GM18907 (cell line): ENCODE data around the gene DUOX2.
"Not testable (repeated sequence)": the region's sequence is repeated elsewhere in the genome, so short reads cannot be mapped to it uniquely, and the experiment has no call there.

Experiments used
- ATAC-seq: cut with Tn5 transposase; IDR thresholded peaks from one replicate; pipeline ENCODE4 v1.9.1; 2021; ENCODE audit warnings: mild to moderate bottlenecking, moderate library complexity; ENCODE audit not compliant: unreplicated experiment

The DUOX2 gene

DNA sequence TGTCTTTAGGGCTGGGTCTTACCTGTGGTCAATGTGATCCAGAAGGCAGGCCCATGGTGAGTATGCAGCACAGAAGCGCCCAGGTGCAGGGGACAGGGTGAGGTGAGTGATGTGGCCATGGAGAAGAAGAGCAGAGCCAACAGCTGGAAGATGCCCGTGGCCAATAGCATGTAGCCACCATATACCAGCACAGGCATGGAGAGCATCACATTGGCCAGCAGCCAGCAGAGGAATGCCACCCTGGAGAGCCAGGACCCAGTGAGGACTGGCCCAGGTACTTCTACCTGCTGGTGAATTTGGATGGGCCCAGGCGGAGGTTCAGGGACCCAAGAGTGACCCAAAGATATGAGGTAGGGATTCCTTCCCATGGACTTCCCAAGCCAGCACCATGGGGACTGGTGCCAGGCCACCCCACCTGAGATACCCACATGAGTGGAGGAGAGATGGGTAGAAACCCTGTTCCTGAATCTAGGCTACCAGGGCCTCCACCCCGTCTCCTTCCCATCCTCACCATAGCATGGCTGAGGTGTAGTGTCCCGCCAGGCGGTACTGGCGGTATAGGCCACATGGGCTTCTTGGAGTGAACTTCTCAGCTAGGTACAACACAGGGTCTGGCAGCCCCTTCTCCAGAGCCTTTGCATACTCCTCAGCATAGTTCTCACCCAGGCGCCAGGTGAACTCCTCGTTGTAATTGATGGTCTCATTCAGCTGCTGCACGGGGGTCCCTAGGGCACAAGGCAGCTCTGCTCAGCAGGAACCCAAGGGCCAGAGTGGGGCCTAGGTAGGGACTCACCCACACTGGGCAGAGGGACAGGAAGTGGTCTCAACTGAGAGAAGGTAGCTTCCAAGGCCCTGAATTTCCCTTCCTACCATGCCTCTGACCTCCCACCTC is 6.4 kb upstream of the DUOX2 start:
- no peak for ATAC-seq

DNA sequence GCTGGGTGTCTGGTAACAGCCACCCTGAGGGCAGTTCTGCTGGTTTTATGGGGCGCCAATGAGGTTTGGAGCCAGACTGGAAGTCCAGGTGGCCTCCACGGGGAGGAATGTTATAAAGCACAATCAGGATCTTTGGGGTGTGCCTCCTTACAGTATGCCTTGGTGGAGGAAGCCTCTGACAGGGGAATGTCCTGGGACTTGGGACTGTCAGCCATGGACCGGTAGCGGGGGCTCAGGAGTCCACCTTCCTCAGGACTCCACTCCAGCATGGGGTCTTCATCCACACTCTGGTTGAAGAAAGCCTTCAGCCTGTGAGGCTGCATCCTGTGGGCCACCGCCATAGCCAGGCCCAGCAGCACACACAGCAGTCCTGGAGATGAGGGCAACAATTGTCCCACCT is 5.0 kb upstream of the DUOX2 start:
- ATAC-seq = no peak

DNA sequence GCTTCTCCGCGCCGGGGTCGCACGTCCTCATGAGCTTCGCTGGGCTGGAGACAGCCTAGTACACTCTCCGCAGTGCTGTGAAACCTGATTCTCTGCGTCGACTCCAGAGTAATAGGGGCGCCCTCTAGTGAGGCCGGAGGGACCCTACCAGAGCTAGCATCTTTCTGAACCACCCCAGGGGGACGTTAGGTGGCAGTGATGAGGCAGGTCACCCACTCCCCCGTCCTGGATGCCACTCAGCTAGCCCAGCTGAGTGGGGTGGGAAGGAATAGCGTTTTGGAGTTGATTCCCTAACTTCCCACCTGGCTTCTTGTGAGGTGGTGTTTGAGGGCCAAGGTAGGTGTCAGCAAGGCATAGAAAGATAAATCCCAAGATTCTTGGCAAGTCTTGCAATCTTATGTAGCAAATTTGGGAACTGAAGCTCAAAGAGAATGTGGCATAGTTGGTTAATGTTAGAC is 4.2 kb upstream of the DUOX2 start:
- ATAC-seq = peak; percentile 93

DNA sequence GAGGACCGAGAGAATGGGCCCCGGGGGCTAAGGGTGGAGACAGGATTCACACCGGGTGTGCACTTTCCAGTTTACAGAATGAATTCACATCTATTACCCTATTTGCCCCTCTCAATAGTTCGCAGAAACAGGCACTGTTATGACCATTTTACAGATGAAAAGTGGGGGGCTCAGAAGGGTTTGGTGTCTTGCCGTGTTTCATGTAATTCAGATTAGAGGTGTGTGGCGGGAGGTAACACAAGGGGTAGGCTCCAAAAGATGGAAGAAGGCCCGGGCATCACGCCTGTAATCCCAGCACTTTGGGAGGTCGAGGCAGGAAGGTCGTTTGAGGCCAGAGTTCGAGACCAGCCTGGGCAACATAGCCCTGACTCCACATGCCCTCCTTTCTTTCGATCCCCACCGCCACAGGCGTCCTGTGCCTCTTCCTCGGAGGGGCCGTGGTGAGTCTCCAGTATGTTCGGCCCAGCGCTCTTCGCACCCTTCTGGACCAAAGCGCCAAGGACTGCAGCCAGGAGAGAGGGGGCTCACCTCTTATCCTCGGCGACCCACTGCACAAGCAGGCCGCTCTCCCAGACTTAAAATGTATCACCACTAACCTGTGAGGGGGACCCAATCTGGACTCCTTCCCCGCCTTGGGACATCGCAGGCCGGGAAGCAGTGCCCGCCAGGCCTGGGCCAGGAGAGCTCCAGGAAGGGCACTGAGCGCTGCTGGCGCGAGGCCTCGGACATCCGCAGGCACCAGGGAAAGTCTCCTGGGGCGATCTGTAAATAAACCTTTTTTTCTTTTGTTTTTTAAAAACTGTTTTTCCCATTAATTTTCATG is 3.5 kb upstream of the DUOX2 start:
- ATAC-seq = peak; percentile 4

DNA sequence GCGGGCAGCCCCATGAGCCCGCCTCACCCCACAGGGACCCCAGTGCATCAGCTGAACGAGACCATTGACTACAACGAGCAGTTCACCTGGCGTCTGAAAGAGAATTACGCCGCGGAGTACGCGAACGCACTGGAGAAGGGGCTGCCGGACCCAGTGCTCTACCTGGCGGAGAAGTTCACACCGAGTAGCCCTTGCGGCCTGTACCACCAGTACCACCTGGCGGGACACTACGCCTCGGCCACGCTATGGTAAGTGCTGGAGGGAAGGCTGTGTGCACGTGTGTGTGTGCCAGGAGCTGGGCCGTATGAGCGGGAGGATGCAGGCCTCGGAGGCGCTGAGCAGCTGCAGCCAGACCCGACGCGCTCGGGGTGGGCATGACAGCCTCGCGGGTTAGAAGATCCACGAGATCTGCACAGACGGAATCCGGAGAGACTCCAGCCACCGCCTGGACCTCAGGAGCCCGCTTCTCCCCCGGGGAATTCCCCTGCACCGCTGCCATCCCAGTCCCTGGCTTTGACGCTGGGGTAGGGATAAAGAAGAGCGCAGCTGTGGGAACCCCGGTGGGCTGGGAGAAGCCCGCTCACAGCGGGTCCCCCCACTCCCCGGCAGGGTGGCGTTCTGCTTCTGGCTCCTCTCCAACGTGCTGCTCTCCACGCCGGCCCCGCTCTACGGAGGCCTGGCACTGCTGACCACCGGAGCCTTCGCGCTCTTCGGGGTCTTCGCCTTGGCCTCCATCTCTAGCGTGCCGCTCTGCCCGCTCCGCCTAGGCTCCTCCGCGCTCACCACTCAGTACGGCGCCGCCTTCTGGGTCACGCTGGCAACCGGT is 2.7 kb upstream of the DUOX2 start:
- no peak for ATAC-seq

DNA sequence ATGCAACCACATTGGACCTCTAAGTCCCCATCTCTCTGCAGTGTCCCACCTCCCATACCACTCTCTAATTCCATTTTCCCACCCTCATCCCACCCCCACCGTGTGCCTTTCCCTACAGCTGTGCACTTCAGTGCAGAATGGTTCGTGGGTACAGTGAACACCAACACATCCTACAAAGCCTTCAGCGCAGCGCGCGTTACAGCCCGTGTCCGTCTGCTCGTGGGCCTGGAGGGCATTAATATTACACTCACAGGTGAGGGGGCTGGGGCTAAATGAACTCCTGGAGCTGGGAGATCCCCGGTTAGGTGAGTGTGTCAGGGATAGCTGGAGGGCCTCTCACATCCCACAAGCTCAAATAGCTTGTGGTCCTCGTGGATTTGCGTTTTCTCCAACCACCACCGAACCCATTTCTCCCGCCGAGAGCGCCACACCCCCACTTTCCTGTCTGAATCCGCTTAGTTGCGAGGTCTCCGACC is 2.1 kb upstream of the DUOX2 start:
- no peak for ATAC-seq

DNA sequence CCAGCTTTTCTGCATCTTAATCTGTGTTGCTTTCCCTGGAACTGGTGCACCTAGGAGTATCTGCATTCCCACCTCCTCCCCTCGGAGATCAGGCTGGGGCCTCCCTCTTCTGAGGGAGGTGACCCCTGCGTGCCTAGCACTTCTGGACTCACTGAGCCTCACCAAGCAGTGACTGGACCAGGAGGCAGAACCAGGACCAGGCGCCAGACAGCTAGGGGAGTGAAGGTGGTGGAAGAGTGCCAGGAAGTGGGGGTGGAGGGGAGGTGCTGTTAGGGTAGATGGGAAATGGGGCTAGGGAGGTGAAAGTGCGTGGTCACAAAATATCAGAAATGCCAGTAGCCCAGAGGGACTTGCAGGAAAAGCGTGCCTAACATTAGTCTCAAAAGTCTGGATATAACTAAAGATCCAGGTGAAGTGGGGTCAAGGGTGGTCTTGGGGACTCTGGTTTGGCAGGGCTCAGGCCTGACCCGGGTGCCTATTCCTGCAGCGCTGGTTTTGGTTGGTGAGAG is 1.4 kb upstream of the DUOX2 start:
- ATAC-seq = no peak

DNA sequence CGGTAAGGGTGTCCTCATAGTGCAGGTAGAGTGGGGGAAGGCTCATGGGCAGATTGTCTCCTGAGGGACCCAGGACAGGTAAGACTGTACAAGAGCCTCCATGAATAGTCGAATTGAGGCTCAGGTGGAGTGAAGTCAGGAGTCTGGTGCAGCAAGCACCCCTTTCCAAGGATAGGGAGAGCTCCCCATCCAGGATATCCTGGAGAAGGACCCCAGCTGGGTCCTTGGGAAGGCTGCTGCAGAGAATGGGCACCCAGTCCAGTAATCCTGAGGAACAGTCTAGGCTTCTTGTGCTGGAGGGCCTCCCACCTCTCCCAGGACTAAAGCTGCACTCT is 746 bp upstream of the DUOX2 start:
- no peak for ATAC-seq

DNA sequence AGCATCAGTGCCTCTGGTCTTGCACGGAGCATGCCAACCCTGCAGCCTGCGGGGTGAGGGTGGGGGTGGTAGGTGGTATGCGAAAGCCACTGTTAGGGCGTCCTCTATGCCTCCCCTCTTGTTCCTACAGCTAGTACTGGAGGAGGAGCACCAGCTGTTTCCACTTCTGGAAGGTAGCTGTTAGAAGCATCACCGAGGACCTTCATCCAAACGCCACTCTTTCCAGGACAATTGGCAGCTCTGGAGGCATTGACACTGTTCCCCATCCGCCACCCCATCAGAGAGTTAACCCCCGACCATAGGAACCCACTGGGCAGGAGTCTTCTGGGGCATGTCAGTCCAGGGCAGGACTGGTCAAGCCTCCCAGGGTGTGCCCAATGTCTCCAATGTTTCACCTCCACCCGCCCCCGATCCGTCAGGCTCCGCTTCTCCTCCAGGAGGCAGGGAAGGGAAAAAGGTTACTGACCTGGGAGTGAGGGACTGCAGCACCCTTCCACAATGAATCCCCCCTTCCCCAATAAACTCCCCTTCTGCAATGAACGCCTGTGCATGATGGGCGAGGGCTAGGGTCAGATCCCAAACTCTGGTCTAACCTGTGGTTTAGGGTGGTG is 487 bp downstream of the DUOX2 start:
- ATAC-seq = no peak

DNA sequence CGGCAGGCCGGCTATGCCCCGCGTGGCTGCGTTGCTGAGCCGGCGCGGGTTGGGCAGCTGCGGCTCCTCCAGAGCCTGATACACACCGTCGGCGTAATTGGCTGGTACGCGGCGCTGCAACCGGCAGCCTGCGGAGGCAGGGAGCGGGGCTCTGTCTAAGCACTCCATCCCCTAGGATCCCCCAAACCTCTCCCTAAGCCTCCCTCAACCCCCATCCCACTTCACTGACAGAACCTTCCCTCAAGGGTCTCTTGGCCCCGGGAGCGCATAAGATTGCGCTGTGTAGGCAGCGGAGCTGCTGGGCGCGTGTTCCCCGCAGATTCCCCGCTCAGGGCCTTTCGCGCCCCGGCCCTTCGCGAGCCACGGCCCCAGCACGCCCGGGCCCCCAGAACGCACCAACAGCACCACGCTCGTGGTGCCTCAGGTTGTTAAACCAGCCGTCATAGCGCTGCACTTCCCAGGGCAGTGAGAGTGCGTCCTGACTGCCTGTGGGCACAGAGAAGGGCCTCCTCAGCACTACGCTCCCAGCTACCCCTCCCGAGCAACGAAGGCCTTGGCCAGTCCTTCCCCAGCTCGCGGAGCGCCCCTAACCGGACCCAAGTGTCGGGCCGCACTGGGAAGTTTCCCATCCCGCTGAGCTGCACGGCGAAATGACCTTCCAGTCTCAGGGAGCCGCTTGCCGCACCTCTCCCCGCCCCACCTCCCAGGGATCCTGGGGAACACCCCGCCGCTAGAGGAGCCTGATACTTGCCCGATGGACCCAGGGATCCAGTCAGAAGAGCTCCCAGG is 1.2 kb downstream of the DUOX2 start:
- no peak for ATAC-seq

DNA sequence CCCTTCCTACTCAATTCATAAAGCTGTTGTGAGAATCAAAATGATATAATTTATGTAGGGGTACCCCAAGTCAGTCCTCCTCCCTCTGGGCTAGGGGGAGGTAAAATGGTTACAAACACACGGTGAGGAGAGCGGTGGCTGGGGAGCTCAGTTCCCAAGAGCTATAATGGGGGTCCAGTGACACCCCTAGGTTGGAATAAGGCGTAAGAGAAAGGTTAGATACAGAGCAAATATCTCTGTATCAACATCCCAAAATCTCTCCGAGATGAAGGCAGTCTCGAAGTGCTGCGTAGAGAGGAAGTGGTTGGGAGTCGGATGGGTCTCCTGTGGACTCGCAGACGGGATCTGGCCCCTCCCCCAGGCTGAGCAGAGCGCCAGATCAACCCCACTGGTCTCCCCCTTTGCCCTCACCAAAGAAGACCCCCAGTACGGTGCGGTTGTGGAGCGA is 1.8 kb downstream of the DUOX2 start:
- ATAC-seq = no peak

DNA sequence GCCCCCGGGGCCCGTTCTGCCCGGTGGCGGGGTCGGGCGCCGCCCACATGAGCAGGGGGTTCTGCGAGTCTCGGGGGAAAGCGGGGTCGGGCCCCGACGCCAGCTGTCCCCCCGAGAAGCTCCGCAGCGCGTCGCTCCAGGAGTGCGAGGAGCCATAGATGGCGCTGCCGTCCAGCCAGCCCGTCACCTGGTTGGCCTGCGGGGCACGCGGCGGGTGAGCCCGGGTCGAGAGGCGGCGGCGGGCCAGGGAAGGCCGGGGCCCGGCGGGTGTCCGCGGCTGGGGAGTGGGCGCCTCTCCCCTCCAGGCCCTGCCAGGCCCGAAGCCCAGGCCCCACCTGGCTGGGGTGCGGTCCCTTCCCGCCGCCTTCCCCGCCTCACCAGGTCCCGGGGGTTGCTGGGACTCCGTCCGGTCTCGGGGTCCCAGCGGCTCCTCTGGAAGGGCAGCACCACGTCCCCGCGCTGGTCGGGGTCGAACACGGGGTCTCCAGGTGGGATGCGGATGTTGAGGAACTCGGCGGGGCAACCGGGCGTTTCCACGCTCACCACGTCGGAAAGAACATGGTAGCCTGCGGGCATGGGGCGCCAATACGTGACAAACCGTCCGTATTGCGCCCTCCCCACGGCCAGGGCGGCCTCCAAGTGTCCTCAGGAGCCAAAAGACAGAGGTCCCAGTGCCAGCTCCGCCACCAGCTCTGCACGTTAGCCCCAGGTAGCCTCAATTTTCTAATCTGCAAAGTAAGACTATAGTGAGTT is 2.4 kb downstream of the DUOX2 start:
- ATAC-seq = no peak

DNA sequence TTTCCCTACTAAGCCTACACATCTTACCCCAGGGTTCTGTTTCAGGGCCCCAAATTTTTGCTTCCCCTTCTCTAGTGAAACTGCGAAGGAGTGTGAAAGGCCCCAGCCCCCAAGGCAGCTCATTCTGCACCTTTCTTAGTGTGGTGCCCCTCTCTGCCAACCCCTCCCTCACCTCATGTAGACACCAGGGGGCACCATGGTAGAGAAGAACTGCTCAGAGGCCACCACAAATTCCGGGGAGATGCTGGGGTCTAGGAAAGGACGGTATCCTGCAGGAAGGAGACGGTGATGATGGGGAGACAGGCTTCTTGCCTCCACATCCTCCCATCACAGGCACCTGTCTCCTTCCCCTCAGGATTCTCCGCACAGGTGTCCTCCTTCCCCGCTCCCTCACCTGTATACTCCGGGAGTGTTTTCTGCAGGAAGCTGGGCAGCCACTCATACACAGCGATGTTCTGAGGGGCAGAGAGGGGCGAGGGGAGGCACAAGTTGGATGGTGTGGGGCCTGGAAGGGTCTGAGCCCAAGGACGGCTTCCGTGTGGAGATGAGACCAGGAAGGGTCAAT is 3.6 kb downstream of the DUOX2 start:
- ATAC-seq = no peak

DNA sequence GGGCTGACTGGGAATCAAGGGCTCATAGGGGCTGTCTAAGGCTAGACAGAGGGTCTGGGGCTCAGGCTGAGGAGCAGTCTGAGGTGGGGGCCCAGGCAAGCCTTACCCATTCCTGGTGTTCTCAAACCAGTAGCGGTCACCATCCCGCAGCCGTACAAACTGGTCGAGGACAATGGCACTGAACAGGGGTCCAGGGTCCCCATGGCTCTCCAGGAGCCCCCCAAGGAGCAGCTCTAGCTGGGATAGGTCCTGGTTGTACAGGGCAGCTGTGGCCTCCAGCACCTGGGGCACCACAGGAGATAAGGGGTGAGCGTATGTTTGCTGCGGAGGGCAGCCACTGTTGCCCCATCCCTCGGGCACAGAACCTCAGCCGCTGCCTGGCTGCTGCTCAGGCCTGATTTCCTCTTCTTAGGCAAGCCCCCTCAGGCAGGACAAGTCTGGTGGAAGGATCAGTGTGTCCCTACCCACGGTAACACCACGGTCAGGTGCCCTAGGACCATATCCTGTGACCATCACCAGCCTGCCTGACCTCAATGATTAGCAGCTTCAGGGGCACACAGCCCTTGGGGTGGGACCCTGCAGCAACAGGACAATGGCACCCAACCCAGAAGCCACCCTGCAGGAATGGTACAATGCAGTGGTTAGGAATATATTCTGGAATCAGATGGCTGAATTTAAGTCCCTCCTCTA is 5.9 kb downstream of the DUOX2 start:
- ATAC-seq = no peak

DNA sequence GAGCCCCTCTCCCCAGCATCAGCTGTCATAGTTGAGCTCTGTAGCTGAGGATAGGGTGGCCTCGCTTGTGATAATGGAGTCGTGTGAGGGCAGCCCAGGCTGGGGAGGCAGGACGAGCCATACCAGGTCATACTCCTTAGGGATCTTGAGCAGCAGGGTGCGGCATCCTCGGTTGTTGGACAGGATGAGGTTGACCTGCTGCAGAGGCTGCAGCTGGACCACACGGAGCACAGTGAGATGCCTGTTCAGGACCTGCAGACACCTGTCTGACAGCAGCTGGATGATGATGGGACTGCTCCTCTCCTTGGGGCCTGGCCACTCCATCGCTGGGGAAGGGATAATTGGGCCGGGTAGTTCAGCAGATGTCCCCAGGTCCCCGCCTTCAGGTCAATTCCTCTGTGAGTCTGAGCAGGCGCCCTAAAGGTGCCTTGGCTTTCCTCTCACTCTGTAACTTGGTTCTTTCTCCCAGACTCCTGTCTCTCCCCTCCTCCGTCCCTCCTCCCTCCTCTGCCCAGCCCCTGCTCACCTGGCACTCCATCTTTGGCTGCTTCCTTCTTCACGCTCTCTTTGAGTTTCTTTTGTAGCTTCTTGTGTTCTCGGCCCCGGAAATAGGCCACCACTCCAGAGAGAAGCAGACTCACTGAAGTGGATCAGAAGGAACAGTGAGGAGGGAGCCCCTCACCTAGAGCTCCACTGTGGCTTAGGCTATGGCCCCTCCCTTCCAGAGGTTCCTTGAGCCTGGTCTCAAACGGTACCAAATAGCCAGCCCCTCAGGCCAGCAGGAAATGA is 7.8 kb downstream of the DUOX2 start:
- no peak for ATAC-seq

DNA sequence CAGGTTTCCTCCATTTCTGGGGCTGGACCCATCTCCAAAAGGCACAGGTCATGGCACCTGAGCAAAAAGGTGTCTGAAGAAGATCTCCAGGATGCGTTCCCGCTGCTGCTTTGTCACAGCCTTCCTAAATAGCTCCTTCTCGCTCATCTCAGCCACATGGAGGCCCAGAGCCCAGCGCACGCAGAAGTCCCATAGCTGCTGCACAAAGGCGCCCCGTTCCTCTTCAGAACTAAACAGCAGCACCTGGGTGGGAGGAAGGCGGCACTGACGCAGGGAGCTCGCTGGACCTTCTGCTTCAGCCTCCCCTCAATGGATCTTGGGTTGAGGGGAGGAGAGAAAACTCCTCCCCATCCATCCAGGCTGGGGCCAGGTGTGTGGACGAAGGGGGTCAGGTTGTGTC is 8.4 kb downstream of the DUOX2 start:
- ATAC-seq = no peak

DNA sequence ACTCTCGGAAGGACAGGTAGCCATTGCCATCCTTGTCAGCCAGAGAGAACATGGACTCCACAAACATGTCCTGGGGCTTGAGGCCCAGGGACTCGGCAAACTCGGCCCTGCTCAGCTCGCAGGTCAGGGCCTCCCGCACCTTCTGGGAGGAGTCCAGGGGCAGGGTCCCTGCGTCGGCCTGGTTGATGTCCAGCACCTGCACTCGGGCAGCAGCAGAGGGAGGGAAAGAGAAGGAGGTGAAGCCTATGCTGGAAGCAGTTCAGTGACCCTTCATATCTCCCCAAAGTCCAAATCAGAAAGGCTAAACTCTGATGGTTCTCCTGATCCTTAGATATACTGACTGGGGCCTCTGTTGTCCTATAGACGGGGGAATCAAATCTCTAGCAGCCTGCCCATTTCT is 9.8 kb downstream of the DUOX2 start:
- ATAC-seq = not testable (repeated sequence)
